Sigmoid colon (tissue), 4 donors: ENCODE measurements around the gene PHOX2A.

Experiments used
- EP300 ChIP-seq, 4 donors: sonication (generic); formaldehyde crosslinking; IDR thresholded peaks; one replicate each; pipeline ENCODE4 v1.6.1; 2017; ENCODE audit warnings: antibody characterized with exemption in 4 of 4
- POLR2A ChIP-seq, 2 donors: fragments of 450-650 bp; IDR thresholded peaks; one replicate each; pipeline ENCODE4 v1.6.1; 2016; ENCODE audit warnings: antibody characterized with exemption in 2 of 2, mild to moderate bottlenecking in 2 of 2, moderate library complexity in 2 of 2
- POLR2AphosphoS5 ChIP-seq, 4 donors: sonication (generic); formaldehyde crosslinking; IDR thresholded peaks; one replicate each; pipeline ENCODE4 v1.6.1; 2017; ENCODE audit warnings: antibody characterized with exemption in 4 of 4
- TF ChIP-seq, protein P1 (sequence below), 4 experiments: fragments of 450-650 bp in 3 of 4; fragments of 200-600 bp in 1 of 4; IDR thresholded peaks; one replicate each; pipeline ENCODE4 v1.5.1; 2016 to 2019; ENCODE audit warnings: antibody characterized with exemption in 4 of 4, mild to moderate bottlenecking in 3 of 4, moderate library complexity in 2 of 4

DNA sequence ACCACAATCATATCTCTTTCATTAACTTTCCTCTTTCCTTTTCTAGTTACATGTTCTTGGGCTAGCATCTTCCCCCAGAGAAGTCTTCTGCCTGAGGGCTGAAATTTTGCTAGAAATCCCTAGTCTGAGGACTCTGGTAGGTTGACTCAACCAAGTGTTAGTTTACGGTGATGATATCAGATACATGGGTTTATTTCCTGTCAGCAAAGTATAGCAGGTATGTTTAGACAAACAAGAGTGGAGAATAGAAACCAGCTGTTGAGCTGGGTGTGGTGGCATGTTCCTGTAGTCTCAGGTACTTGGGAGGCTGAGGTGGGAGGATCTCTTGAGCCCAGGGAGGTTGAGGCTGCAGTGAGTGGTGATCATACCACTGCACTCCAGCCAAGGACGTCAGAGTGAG lies 40.8 kb downstream of the PHOX2A start:
- TF ChIP-seq, protein P1, sequence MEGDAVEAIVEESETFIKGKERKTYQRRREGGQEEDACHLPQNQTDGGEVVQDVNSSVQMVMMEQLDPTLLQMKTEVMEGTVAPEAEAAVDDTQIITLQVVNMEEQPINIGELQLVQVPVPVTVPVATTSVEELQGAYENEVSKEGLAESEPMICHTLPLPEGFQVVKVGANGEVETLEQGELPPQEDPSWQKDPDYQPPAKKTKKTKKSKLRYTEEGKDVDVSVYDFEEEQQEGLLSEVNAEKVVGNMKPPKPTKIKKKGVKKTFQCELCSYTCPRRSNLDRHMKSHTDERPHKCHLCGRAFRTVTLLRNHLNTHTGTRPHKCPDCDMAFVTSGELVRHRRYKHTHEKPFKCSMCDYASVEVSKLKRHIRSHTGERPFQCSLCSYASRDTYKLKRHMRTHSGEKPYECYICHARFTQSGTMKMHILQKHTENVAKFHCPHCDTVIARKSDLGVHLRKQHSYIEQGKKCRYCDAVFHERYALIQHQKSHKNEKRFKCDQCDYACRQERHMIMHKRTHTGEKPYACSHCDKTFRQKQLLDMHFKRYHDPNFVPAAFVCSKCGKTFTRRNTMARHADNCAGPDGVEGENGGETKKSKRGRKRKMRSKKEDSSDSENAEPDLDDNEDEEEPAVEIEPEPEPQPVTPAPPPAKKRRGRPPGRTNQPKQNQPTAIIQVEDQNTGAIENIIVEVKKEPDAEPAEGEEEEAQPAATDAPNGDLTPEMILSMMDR (IDR thresholded peaks at IDR 0.05), result no peak
- no peak for TF ChIP-seq EP300 (IDR thresholded peaks at IDR 0.05)
- TF ChIP-seq POLR2AphosphoS5 (IDR thresholded peaks at IDR 0.05), result no peak
- TF ChIP-seq POLR2A (IDR thresholded peaks at IDR 0.05), result no peak
